Measurements from ENCODE around the gene TARDBP.
"Not testable (repeated sequence)": the region's sequence is repeated elsewhere in the genome, so short reads cannot be mapped to it uniquely, and the experiment has no call there.

The TARDBP gene

GRCh38 chr1:11030865-11031264 is 18.4 kb downstream of the TARDBP start:
- no peaks in the 10 kb centered on the region for H3K4me1 ChIP-seq (ENCODE audit: insufficient read depth, low read length)
- H3K36me3 ChIP-seq (ENCODE audit: insufficient read depth, low read depth, low read length): peaks cover 29% of the 10 kb centered on the region
- H3K4me3 ChIP-seq (ENCODE audit: low read length): no peak overlapping the region
- H3K9me3 ChIP-seq (ENCODE audit: insufficient read depth, low read depth, low read length): no peaks in the 10 kb centered on the region
- no peaks in the 10 kb centered on the region for H3K27me3 ChIP-seq (ENCODE audit: insufficient read depth, low read length)
- no peak overlapping the region for H3K27ac ChIP-seq (ENCODE audit: low read length)
- H3K9ac ChIP-seq (ENCODE audit: low read depth, low read length): no peak overlapping the region

- H3K36me3 ChIP-seq (ENCODE audit: insufficient read depth, low read depth, low read length): peaks cover 20% of the 10 kb centered on the region; the same call in 1 of the 2 replicates
- H3K4me3 ChIP-seq (ENCODE audit: low read length): no peak overlapping the region
- no peak overlapping the region for H3K9ac ChIP-seq (ENCODE audit: low read depth, low read length)
- no peaks in the 10 kb centered on the region for H3K9me3 ChIP-seq (ENCODE audit: insufficient read depth, low read depth, low read length)
- no peak overlapping the region for H3K27ac ChIP-seq (ENCODE audit: low read length)
- H3K27me3 ChIP-seq (ENCODE audit: insufficient read depth, low read length): no peaks in the 10 kb centered on the region
- no peaks in the 10 kb centered on the region for H3K4me1 ChIP-seq (ENCODE audit: insufficient read depth, low read length)
Measured at GRCh38 chr1:11031624-11032262, 19.3 kb downstream of the TARDBP start.

GRCh38 chr1:11037019-11037739 is 24.7 kb downstream of the TARDBP start:
- peaks cover 12% of the 10 kb centered on the region; the same call in 1 of the 2 replicates for H3K27me3 ChIP-seq (ENCODE audit: insufficient read depth, low read length)
- H3K4me1 ChIP-seq (ENCODE audit: insufficient read depth, low read length); H3K36me3 ChIP-seq (ENCODE audit: insufficient read depth, low read depth, low read length); H3K27ac ChIP-seq (ENCODE audit: low read length); H3K9ac ChIP-seq (ENCODE audit: low read depth, low read length); H3K4me3 ChIP-seq (ENCODE audit: low read length); H3K9me3 ChIP-seq (ENCODE audit: insufficient read depth, low read depth, low read length): not testable (repeated sequence)

- Histone ChIP-seq H3K4me1 (ENCODE audit: insufficient read depth, low read length) (no peaks in the 10 kb centered on the region), H3K9ac (ENCODE audit: low read depth, low read length) (no peak overlapping the region), H3K4me3 (ENCODE audit: low read length) (no peak overlapping the region), H3K27ac (ENCODE audit: low read length) (no peak overlapping the region), H3K36me3 (ENCODE audit: insufficient read depth, low read depth, low read length) (no peaks in the 10 kb centered on the region), H3K9me3 (ENCODE audit: insufficient read depth, low read depth, low read length) (peaks cover 3% of the 10 kb centered on the region; the same call in 1 of the 2 replicates), H3K27me3 (ENCODE audit: insufficient read depth, low read length) (peaks cover 12% of the 10 kb centered on the region; the same call in 1 of the 2 replicates)
Measured at GRCh38 chr1:11037740-11038182, 25.3 kb downstream of the TARDBP start.

GRCh38 chr1:11039351-11040104 is 27.1 kb downstream of the TARDBP start:
- H3K9me3 ChIP-seq (ENCODE audit: insufficient read depth, low read depth, low read length): peaks cover 3% of the 10 kb centered on the region; the same call in 1 of the 2 replicates
- no peak overlapping the region for H3K9ac ChIP-seq (ENCODE audit: low read depth, low read length)
- H3K4me1 ChIP-seq (ENCODE audit: insufficient read depth, low read length): no peaks in the 10 kb centered on the region
- H3K27ac ChIP-seq (ENCODE audit: low read length): no peak overlapping the region
- H3K36me3 ChIP-seq (ENCODE audit: insufficient read depth, low read depth, low read length): no peaks in the 10 kb centered on the region
- peaks cover 12% of the 10 kb centered on the region; the same call in 1 of the 2 replicates for H3K27me3 ChIP-seq (ENCODE audit: insufficient read depth, low read length)
- no peak overlapping the region for H3K4me3 ChIP-seq (ENCODE audit: low read length)

GRCh38 chr1:11040105-11040429 is 27.6 kb downstream of the TARDBP start:
- H3K9me3 ChIP-seq (ENCODE audit: insufficient read depth, low read depth, low read length); H3K9ac ChIP-seq (ENCODE audit: low read depth, low read length); H3K4me3 ChIP-seq (ENCODE audit: low read length); H3K36me3 ChIP-seq (ENCODE audit: insufficient read depth, low read depth, low read length); H3K4me1 ChIP-seq (ENCODE audit: insufficient read depth, low read length); H3K27ac ChIP-seq (ENCODE audit: low read length): not testable (repeated sequence)
- peaks cover 12% of the 10 kb centered on the region; the same call in 1 of the 2 replicates for H3K27me3 ChIP-seq (ENCODE audit: insufficient read depth, low read length)

GRCh38 chr1:11041048-11041447 is 28.6 kb downstream of the TARDBP start:
- no peak overlapping the region for H3K27ac ChIP-seq (ENCODE audit: low read length)
- H3K4me3 ChIP-seq (ENCODE audit: low read length): no peak overlapping the region

GRCh38 chr1:11042065-11042464 is 29.6 kb downstream of the TARDBP start:
- H3K27ac ChIP-seq (ENCODE audit: low read length): no peak overlapping the region
- no peaks in the 10 kb centered on the region for H3K4me1 ChIP-seq (ENCODE audit: insufficient read depth, low read length)
- peaks cover 12% of the 10 kb centered on the region; the same call in 1 of the 2 replicates for H3K27me3 ChIP-seq (ENCODE audit: insufficient read depth, low read length)
- no peaks in the 10 kb centered on the region for H3K36me3 ChIP-seq (ENCODE audit: insufficient read depth, low read depth, low read length)
- H3K9ac ChIP-seq (ENCODE audit: low read depth, low read length): no peak overlapping the region
- H3K4me3 ChIP-seq (ENCODE audit: low read length): no peak overlapping the region
- H3K9me3 ChIP-seq (ENCODE audit: insufficient read depth, low read depth, low read length): peaks cover 3% of the 10 kb centered on the region; the same call in 1 of the 2 replicates

More at GRCh38 chr1:11041048-11041447, 28.6 kb downstream of the TARDBP start:
- Histone ChIP-seq H3K9me3 (ENCODE audit: insufficient read depth, low read depth, low read length) (peaks cover 3% of the 10 kb centered on the region; the same call in 1 of the 2 replicates), H3K9ac (ENCODE audit: low read depth, low read length) (no peak overlapping the region), H3K4me1 (ENCODE audit: insufficient read depth, low read length) (no peaks in the 10 kb centered on the region), H3K36me3 (ENCODE audit: insufficient read depth, low read depth, low read length) (no peaks in the 10 kb centered on the region), H3K27me3 (ENCODE audit: insufficient read depth, low read length) (peaks cover 12% of the 10 kb centered on the region; the same call in 1 of the 2 replicates)

GRCh38 chr1:11042995-11043874 is 30.8 kb downstream of the TARDBP start:
- H3K9me3 ChIP-seq (ENCODE audit: insufficient read depth, low read depth, low read length): peaks cover 3% of the 10 kb centered on the region; the same call in 1 of the 2 replicates
- no peaks in the 10 kb centered on the region for H3K4me1 ChIP-seq (ENCODE audit: insufficient read depth, low read length)
- no peak overlapping the region for H3K9ac ChIP-seq (ENCODE audit: low read depth, low read length)
- H3K4me3 ChIP-seq (ENCODE audit: low read length): no peak overlapping the region
- H3K27me3 ChIP-seq (ENCODE audit: insufficient read depth, low read length): peaks cover 6% of the 10 kb centered on the region; the same call in 1 of the 2 replicates
- no peak overlapping the region for H3K27ac ChIP-seq (ENCODE audit: low read length)
- H3K36me3 ChIP-seq (ENCODE audit: insufficient read depth, low read depth, low read length): no peaks in the 10 kb centered on the region

GRCh38 chr1:11044086-11044848 is 31.8 kb downstream of the TARDBP start:
- no peaks in the 10 kb centered on the region for H3K36me3 ChIP-seq (ENCODE audit: insufficient read depth, low read depth, low read length)
- H3K4me3 ChIP-seq (ENCODE audit: low read length): no peak overlapping the region
- H3K9me3 ChIP-seq (ENCODE audit: insufficient read depth, low read depth, low read length): peaks cover 3% of the 10 kb centered on the region; the same call in 1 of the 2 replicates
- no peak overlapping the region for H3K9ac ChIP-seq (ENCODE audit: low read depth, low read length)
- no peak overlapping the region for H3K27ac ChIP-seq (ENCODE audit: low read length)
- no peaks in the 10 kb centered on the region for H3K4me1 ChIP-seq (ENCODE audit: insufficient read depth, low read length)
- H3K27me3 ChIP-seq (ENCODE audit: insufficient read depth, low read length): no peaks in the 10 kb centered on the region

All from iPS-20b (cell line).